Measurements from ENCODE around the gene TMEM120A.
A peak's percentile ranks its signal among the peaks of the same experiment; 100 is the strongest.

The TMEM120A gene

DNA sequence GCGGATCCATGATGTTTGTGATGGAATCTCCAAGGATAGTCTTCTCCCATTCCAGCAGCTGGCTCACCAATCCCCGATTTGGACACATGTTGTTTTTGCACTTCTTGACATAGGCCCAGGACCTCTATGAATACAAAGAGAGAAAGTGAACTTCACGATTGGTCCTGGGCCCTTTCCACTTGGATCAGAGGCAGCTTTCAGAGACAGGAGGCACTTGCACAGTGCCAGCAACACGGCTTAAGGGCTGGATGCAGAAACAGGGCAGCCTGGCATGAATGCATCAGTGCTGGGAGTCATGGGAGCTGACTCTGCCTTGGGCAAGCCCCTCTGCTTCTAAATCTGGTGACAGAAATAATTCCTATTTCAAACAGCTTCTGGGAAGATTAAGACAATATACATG, 2.1 kb upstream of the TMEM120A start:
- H3K4me2 ChIP-seq (ENCODE audit: insufficient read depth, low read length), result no peak overlapping the region

GRCh38 chr7:75995996-75996395, 1.6 kb upstream of the TMEM120A start:
- H3K4me1 ChIP-seq (ENCODE audit: insufficient read depth, low read length), result peaks cover 17% of the 10 kb centered on the region
- no peaks in the 10 kb centered on the region for H3K9me3 ChIP-seq (ENCODE audit: insufficient read depth, low read length, severe bottlenecking)
- H3K36me3 ChIP-seq (ENCODE audit: insufficient read depth, low read length), result peaks cover 22% of the 10 kb centered on the region
- H3K79me2 ChIP-seq (ENCODE audit: insufficient read depth, low read length), result no peaks in the 10 kb centered on the region
- no peak overlapping the region for H3K27ac ChIP-seq (ENCODE audit: low read length)
- H3K27me3 ChIP-seq (ENCODE audit: insufficient read depth, low read length, poor library complexity), result no peaks in the 10 kb centered on the region
- H3K9ac ChIP-seq (ENCODE audit: low read depth, low read length), result no peak overlapping the region
- peaks cover 9% of the 10 kb centered on the region; the same call in 1 of the 2 replicates for H4K20me1 ChIP-seq (ENCODE audit: insufficient read depth, low read length)
- H3K4me2 ChIP-seq (ENCODE audit: insufficient read depth, low read length), result no peak overlapping the region
- no peak for TF ChIP-seq CTCF (IDR thresholded peaks at IDR 0.05; ENCODE audit: borderline replicate concordance, extremely low read depth, low read length, poor library complexity, severe bottlenecking)
- H3K4me3 ChIP-seq (ENCODE audit: low read depth in 1 of 2, low read length in 2 of 2), result no peak overlapping the region
- no peak overlapping the region for H2AFZ ChIP-seq (ENCODE audit: low read depth, low read length)
- no peak for DNase-seq
- no peak for ATAC-seq (ENCODE audit: insufficient read depth, low read depth)

More for the DNA sequence above, 2.1 kb upstream of the TMEM120A start:
- Histone ChIP-seq H3K27me3 (ENCODE audit: insufficient read depth, low read length, poor library complexity) (no peaks in the 10 kb centered on the region), H3K36me3 (ENCODE audit: insufficient read depth, low read length) (peaks cover 22% of the 10 kb centered on the region), H3K9ac (ENCODE audit: low read depth, low read length) (no peak overlapping the region), H3K79me2 (ENCODE audit: insufficient read depth, low read length) (no peaks in the 10 kb centered on the region), H3K9me3 (ENCODE audit: insufficient read depth, low read length, severe bottlenecking) (no peaks in the 10 kb centered on the region), H2AFZ (ENCODE audit: low read depth, low read length) (no peak overlapping the region), H4K20me1 (ENCODE audit: insufficient read depth, low read length) (peaks cover 10% of the 10 kb centered on the region; the same call in 1 of the 2 replicates), H3K27ac (ENCODE audit: low read length) (no peak overlapping the region), H3K4me3 (ENCODE audit: low read depth in 1 of 2, low read length in 2 of 2) (no peak overlapping the region), H3K4me1 (ENCODE audit: insufficient read depth, low read length) (peaks cover 17% of the 10 kb centered on the region)
- TF ChIP-seq CTCF (IDR thresholded peaks at IDR 0.05; ENCODE audit: borderline replicate concordance, extremely low read depth, low read length, poor library complexity, severe bottlenecking) (no peak), EZH2 (IDR thresholded peaks at IDR 0.05; ENCODE audit: borderline replicate concordance, low read depth, low read length, severe bottlenecking) (no peak)
- no peak for DNase-seq
- ATAC-seq (ENCODE audit: insufficient read depth, low read depth), result no peak

- peaks cover 17% of the 10 kb centered on the region for H3K4me1 ChIP-seq (ENCODE audit: insufficient read depth, low read length)
- no peak for DNase-seq
- H3K9ac ChIP-seq (ENCODE audit: low read depth, low read length), result peak overlapping the region; percentile 49
- no peaks in the 10 kb centered on the region for H3K27me3 ChIP-seq (ENCODE audit: insufficient read depth, low read length, poor library complexity)
- peak overlapping the region in 1 of 2 experiments; percentile 64; a peak in 2 of 4 replicates for H3K4me3 ChIP-seq (ENCODE audit: low read depth in 1 of 2, low read length in 2 of 2)
- peak overlapping the region; percentile 86 for H3K4me2 ChIP-seq (ENCODE audit: insufficient read depth, low read length)
- H4K20me1 ChIP-seq (ENCODE audit: insufficient read depth, low read length), result peaks cover under 1% of the 10 kb centered on the region; the same call in 1 of the 2 replicates
- H2AFZ ChIP-seq (ENCODE audit: low read depth, low read length), result peak overlapping the region; percentile 77
- peaks cover 13% of the 10 kb centered on the region for H3K36me3 ChIP-seq (ENCODE audit: insufficient read depth, low read length)
- TF ChIP-seq CTCF (IDR thresholded peaks at IDR 0.05; ENCODE audit: borderline replicate concordance, extremely low read depth, low read length, poor library complexity, severe bottlenecking) (no peak), EZH2 (IDR thresholded peaks at IDR 0.05; ENCODE audit: borderline replicate concordance, low read depth, low read length, severe bottlenecking) (no peak)
- ATAC-seq (ENCODE audit: insufficient read depth, low read depth), result no peak
- no peaks in the 10 kb centered on the region for H3K79me2 ChIP-seq (ENCODE audit: insufficient read depth, low read length)
- peak overlapping the region; percentile 62 for H3K27ac ChIP-seq (ENCODE audit: low read length)
- H3K9me3 ChIP-seq (ENCODE audit: insufficient read depth, low read length, severe bottlenecking), result no peaks in the 10 kb centered on the region
Measured at GRCh38 chr7:75995052-75995471, 667 bp upstream of the TMEM120A start.
